ENCODE data around the gene FOXD4L1.
"Not testable (repeated sequence)": the region's sequence is repeated elsewhere in the genome, so short reads cannot be mapped to it uniquely, and the experiment has no call there.

The FOXD4L1 gene

GRCh38 chr2:113524986-113525385 is 26.5 kb downstream of the FOXD4L1 start:
- not testable (repeated sequence) for DNase-seq (ENCODE audit: low spot score)

GRCh38 chr2:113527350-113528045 is 29.0 kb downstream of the FOXD4L1 start:
- DNase-seq (ENCODE audit: low spot score) = not testable (repeated sequence)

GRCh38 chr2:113528126-113528525 is 29.7 kb downstream of the FOXD4L1 start:
- DNase-seq (ENCODE audit: low spot score) = not testable (repeated sequence)

DNA sequence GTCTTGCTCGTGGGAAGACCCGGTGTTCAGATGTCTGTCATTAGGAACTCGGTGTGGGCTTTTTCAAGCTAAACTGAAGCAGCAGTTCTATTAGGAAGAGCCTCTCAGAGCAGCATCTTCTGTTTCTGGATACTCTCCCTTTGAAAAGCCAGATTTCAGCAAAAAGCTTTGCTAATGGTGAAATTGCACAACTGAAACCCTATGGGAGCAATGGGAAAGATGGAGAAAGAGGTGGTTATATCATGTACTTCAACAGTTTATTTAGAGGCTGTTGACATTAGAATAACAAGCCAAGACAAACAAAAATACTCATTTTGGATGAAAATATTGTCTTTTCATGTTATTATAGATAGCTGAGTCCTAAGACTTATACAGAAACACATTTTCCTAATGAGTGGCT is 30.4 kb downstream of the FOXD4L1 start:
- not testable (repeated sequence) for DNase-seq (ENCODE audit: low spot score)

DNA sequence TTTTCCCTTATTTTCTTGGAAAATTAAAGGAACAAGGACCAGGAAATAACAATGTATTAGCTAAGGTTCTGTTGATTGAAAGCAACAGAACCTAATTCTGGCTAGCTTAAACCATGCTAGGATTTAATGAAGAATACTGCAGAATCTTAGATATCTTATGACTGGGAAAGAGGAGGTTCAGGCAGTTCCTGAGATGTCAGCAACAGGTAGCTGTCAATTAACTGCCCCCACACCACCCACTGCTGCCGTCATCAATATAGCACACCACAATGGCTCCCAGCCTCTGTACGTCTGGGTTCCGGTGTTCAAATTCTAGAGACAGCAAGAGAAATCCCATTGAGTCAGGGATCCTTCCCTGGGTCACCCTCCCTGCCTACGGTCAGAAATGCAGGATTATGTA is 34.5 kb downstream of the FOXD4L1 start:
- not testable (repeated sequence) for DNase-seq (ENCODE audit: low spot score)

DNA sequence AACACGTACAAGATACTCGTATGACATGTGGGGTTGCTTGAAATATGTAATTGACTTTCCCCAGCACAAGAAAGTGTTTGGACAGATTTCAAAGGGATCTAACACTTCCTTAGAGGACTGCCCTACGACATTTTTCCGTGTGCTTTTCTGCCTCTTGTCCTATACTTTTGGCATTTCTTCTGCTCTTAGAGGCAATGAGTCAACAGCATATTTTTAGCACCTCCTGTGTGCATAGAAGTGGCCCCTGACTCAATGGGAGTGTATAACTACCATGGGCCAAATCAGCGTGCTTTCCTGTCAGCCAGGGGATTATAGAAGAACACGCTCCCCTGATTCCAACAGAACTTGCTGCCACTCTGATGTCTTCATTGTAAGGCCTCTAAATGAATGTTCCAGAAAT is 38.1 kb downstream of the FOXD4L1 start:
- DNase-seq (ENCODE audit: low spot score) = not testable (repeated sequence)

DNA sequence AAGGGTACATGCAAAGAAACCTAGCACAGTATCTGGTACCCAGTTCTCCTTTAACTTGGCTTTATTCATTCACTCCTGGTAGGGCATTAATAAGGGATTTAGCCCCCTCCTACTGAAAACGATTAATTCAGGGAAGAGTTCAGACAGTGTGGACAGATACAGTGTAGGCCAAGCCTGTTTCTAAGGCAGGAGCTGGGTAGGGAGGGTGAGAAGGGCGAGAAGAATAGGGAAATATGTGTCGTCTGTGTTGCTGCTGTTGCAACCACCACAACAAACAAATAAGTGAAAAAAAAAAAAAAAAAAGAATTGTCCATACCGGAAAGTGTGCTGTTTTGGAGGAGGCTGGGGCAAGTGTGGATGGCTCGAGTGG is 42.4 kb downstream of the FOXD4L1 start:
- DNase-seq (ENCODE audit: low spot score) = not testable (repeated sequence)

DNA sequence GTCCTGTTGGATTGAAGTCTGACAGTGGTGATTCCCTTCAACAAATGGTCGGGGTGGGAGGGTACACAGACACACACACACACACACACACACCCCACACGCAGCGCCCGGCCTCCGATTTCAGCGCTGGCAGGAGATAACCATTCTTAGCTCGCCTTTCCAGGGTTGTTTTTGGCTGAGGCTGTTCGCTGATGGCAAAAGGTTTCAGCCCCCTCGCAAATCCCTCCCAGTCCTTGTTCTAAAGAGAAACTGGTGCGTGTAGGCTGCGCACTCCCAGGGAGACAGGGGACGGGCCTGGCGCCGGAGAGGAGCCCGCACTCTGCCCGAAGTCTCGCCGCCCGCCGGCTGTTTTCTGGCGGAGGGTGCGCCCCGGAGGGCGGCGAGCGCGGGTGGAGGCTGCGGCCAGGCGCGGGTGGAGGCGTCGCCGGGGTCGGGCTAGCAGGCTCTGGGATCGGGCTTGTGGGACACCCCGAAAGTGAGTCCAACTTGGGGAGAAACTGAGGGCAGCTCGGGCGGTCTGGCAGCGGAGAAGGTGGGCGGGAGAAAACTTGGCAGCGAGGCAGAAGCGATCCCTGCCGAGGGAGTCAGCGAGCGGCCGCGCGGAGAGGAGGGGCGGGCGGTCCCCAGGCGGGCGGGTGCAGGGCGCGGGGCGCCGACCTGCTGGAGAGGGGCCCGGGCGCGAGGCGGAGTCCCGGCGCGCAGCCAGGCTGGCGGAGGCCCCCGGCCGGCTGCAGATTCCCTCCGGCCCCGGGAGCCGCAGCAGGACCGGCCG is 42.9 kb downstream of the FOXD4L1 start:
- DNase-seq (ENCODE audit: low spot score) = not testable (repeated sequence)

GRCh38 chr2:113541976-113542485 is 43.6 kb downstream of the FOXD4L1 start:
- not testable (repeated sequence) for DNase-seq (ENCODE audit: low spot score)

- not testable (repeated sequence) for DNase-seq (ENCODE audit: low spot score)
Measured at GRCh38 chr2:113542529-113542928, 44.1 kb downstream of the FOXD4L1 start.
